IMR-90 (cell line): ENCODE measurements around the gene TSPAN31. TPM values are rescaled to one million over a fixed set of nuclear protein-coding genes. Genes with fewer than 3 reads are reported as not detected.
A peak's percentile ranks its signal among the peaks of the same experiment; 100 is the strongest.

ENCODE experiments used
- ATAC-seq: fragments of 200-7000 bp; cut with Tn5 transposase; 2 replicates; pipeline ENCODE4 v1.9.1; 2020; ENCODE audit warnings: low read depth, mild to moderate bottlenecking, moderate library complexity
- BruUV-seq: library from RNA; stranded (reverse); fragments of 400-500 nt; replicated peaks from 2 replicates; lab custom pipeline; 2021; lab: Mats Ljungman, UMichigan
- CTCF ChIA-PET: fragments of 300-600 bp; formaldehyde crosslinking; extraction: SDS; loops from one replicate; lab custom pipeline; 2021; ENCODE audit warnings: antibody characterized with exemption; lab: Yijun Ruan, JAX
- POLR2A ChIA-PET: fragments of 300-600 bp; sonication (Branson Sonifier 250); formaldehyde crosslinking; loops from one replicate; lab custom pipeline; 2022; ENCODE audit warnings: antibody characterized with exemption; ENCODE audit not compliant: unreplicated experiment; lab: Charles Lee
- DNase-seq: peaks from one replicate; pipeline ENCODE4 v3.0.0; 2013
- H2AFZ ChIP-seq: replicated peaks from 2 replicates; pipeline ENCODE3; 2013; ENCODE audit warnings: low read length, mild to moderate bottlenecking; ENCODE audit not compliant: poor library complexity
- H2AK5ac ChIP-seq: 2 replicates; pipeline ENCODE4 v1.6.1; 2013; ENCODE audit warnings: low read depth, low read length, inconsistent platforms
- H2AK9ac ChIP-seq: replicated peaks from 2 replicates; pipeline ENCODE3; 2013; ENCODE audit warnings: mild to moderate bottlenecking, low read depth, low read length, moderate library complexity; ENCODE audit not compliant: poor library complexity
- H2BK120ac ChIP-seq: 2 replicates; pipeline ENCODE4 v1.6.1; 2013; ENCODE audit warnings: low read depth, low read length, inconsistent platforms
- H2BK15ac ChIP-seq: 3 replicates; pipeline ENCODE4 v1.6.1; 2013; ENCODE audit warnings: low read depth, low read length, inconsistent platforms
- H2BK20ac ChIP-seq: 2 replicates; pipeline ENCODE4 v1.6.1; 2013; ENCODE audit warnings: low read depth, mild to moderate bottlenecking, inconsistent platforms, low read length, moderate library complexity
- H2BK5ac ChIP-seq: 2 replicates; pipeline ENCODE4 v1.6.1; 2013; ENCODE audit warnings: mild to moderate bottlenecking, low read depth, low read length, inconsistent platforms; ENCODE audit not compliant: poor library complexity, severe bottlenecking
- H3K14ac ChIP-seq: replicated peaks from 2 replicates; pipeline ENCODE4 v1.6.1; 2013; ENCODE audit warnings: low read depth, low read length, inconsistent platforms
- H3K18ac ChIP-seq: 2 replicates; pipeline ENCODE4 v1.6.1; 2013; ENCODE audit warnings: low read depth, low read length, control low read depth
- H3K23ac ChIP-seq: 2 replicates; pipeline ENCODE4 v1.6.1; 2013; ENCODE audit warnings: low read depth, low read length, inconsistent platforms
- H3K27ac ChIP-seq: 2 replicates; pipeline ENCODE4 v1.5.1; 2013; ENCODE audit warnings: mild to moderate bottlenecking, control low read depth, low read length; ENCODE audit not compliant: insufficient read depth
- H3K27me3 ChIP-seq: 2 replicates; pipeline ENCODE4 v1.6.1; 2013; ENCODE audit warnings: low read length; ENCODE audit not compliant: control insufficient read depth, insufficient read depth
- H3K36me3 ChIP-seq: 2 replicates; pipeline ENCODE4 v1.6.1; 2013; ENCODE audit warnings: low read length, mixed read lengths; ENCODE audit not compliant: control insufficient read depth, insufficient read depth
- H3K4ac ChIP-seq: 2 replicates; pipeline ENCODE4 v1.6.1; 2013; ENCODE audit warnings: low read depth, low read length, inconsistent platforms
- H3K4me1 ChIP-seq: 2 replicates; pipeline ENCODE4 v1.6.1; 2013; ENCODE audit warnings: low read length, mixed read lengths; ENCODE audit not compliant: control insufficient read depth, insufficient read depth
- H3K4me2 ChIP-seq: 2 replicates; pipeline ENCODE4 v1.6.1; 2013; ENCODE audit warnings: low read depth, mild to moderate bottlenecking, control low read depth, low read length, moderate library complexity
- H3K4me3 ChIP-seq: 2 replicates; pipeline ENCODE4 v1.5.1; 2013; ENCODE audit warnings: low read depth, mild to moderate bottlenecking, control low read depth, low read length, moderate library complexity; ENCODE audit not compliant: insufficient read depth
- H3K56ac ChIP-seq: 2 replicates; pipeline ENCODE4 v1.6.1; 2013; ENCODE audit warnings: low read length, inconsistent platforms; ENCODE audit not compliant: insufficient read depth; ENCODE audit errors: extremely low read depth
- H3K79me1 ChIP-seq, 2 experiments: 2 replicates each; pipeline ENCODE4 v1.6.1; 2013; ENCODE audit warnings: low read length in 2 of 2, inconsistent platforms in 1 of 2, low read depth in 1 of 2
- H3K9ac ChIP-seq: 2 replicates; pipeline ENCODE4 v1.6.1; 2013; ENCODE audit warnings: low read depth, low read length, control low read depth
- H3K9me1 ChIP-seq: 2 replicates; pipeline ENCODE4 v1.6.1; 2013; ENCODE audit warnings: low read length, inconsistent platforms; ENCODE audit not compliant: insufficient read depth
- H3K9me3 ChIP-seq: 2 replicates; pipeline ENCODE4 v1.6.1; 2013; ENCODE audit warnings: low read length; ENCODE audit not compliant: control insufficient read depth, insufficient read depth
- H4K20me1 ChIP-seq: 2 replicates; pipeline ENCODE4 v1.6.1; 2013; ENCODE audit warnings: low read length, inconsistent platforms; ENCODE audit not compliant: insufficient read depth
- H4K5ac ChIP-seq: 2 replicates; pipeline ENCODE4 v1.6.1; 2013; ENCODE audit warnings: mild to moderate bottlenecking, low read depth, low read length, control low read depth
- H4K8ac ChIP-seq, 2 experiments: 2 replicates each; pipeline ENCODE4 v1.6.1; 2013; ENCODE audit warnings: low read depth in 2 of 2, low read length in 2 of 2, control low read depth in 1 of 2, inconsistent platforms in 1 of 2
- H4K91ac ChIP-seq: 2 replicates; pipeline ENCODE4 v1.6.1; 2013; ENCODE audit warnings: low read depth, low read length, inconsistent platforms; ENCODE audit not compliant: insufficient read depth
- BHLHE40 ChIP-seq: fragments of 150-350 bp; IDR thresholded peaks from 2 replicates; pipeline ENCODE4 v1.6.1; 2016; ENCODE audit warnings: mild to moderate bottlenecking, low read depth, low read length
- CEBPB ChIP-seq: IDR thresholded peaks from 2 replicates; pipeline ENCODE4 v1.6.1; 2012; ENCODE audit warnings: low read depth, low read length, improper control_type of control experiment
- FOS ChIP-seq: fragments of 150-350 bp; IDR thresholded peaks from 2 replicates; pipeline ENCODE4 v1.6.1; 2016; ENCODE audit warnings: low read depth, low read length
- MAFK ChIP-seq: IDR thresholded peaks from 2 replicates; pipeline ENCODE4 v1.6.1; 2012; ENCODE audit warnings: low read depth, low read length, improper control_type of control experiment
- MAZ ChIP-seq: IDR thresholded peaks from 2 replicates; pipeline ENCODE4 v1.6.1; 2012; ENCODE audit warnings: low read depth, mild to moderate bottlenecking, low read length, improper control_type of control experiment, moderate library complexity, borderline replicate concordance
- MXI1 ChIP-seq: IDR thresholded peaks from 2 replicates; pipeline ENCODE4 v1.6.1; 2012; ENCODE audit warnings: low read depth, mild to moderate bottlenecking, low read length, moderate library complexity, borderline replicate concordance
- NFE2L2 ChIP-seq: fragments of 150-350 bp; IDR thresholded peaks from 2 replicates; pipeline ENCODE4 v1.6.1; 2016; ENCODE audit warnings: low read depth, mild to moderate bottlenecking, low read length
- POLR2A ChIP-seq: IDR thresholded peaks from 2 replicates; pipeline ENCODE4 v1.6.1; 2012; ENCODE audit warnings: mild to moderate bottlenecking, low read depth, low read length
- RAD21 ChIP-seq: IDR thresholded peaks from 2 replicates; pipeline ENCODE4 v1.6.1; 2012; ENCODE audit warnings: low read length, improper control_type of control experiment
- RCOR1 ChIP-seq: IDR thresholded peaks from 2 replicates; pipeline ENCODE4 v1.6.1; 2012; ENCODE audit warnings: mild to moderate bottlenecking, low read length, improper control_type of control experiment; ENCODE audit not compliant: insufficient replicate concordance
- SMC3 ChIP-seq: fragments of 150-350 bp; IDR thresholded peaks from 2 replicates; pipeline ENCODE4 v1.6.1; 2016; ENCODE audit warnings: low read depth, mild to moderate bottlenecking, antibody characterized with exemption, low read length, moderate library complexity
- WGBS, 2 experiments: methylation state at CpG; one replicate each; pipeline versions ENCODE4 v1.1.5 to v1.1.7; 2013; ENCODE audit warnings: missing lambda C conversion rate in 2 of 2; ENCODE audit not compliant: insufficient read length in 1 of 2; ENCODE audit errors: extremely low coverage in 2 of 2; 5-methylcytosine and 5-hydroxymethylcytosine counted together
- dilution Hi-C: fragments of 300-500 bp; cut with HindIII; formaldehyde crosslinking; loops from one replicate; pipeline ENCODE4 v1.14.3; 2018; ENCODE audit warnings: low sequenced_read_pairs; ENCODE audit not compliant: unreplicated experiment
- in situ Hi-C: fragments of 300-500 bp; cut with MboI; formaldehyde crosslinking; loops from 3 replicates; pipeline ENCODE4 v1.14.3; 2019; ENCODE audit warnings: low sequenced_read_pairs, inconsistent platforms, mixed read lengths
- intact Hi-C: fragments of 100-400 bp; cut with micrococcal nuclease; formaldehyde crosslinking; loops from 2 replicates; pipeline ENCODE4 v1.10.0; 2022
- polyA plus RNA-seq, 3 experiments: library from polyadenylated mRNA; depleted of rRNA; stranded (reverse); fragments of >200 nt; gene quantifications; 2 replicates each; pipeline ENCODE4 v1.2.3, GENCODE V29; 2012; ENCODE audit warnings: low replicate concordance in 1 of 3
- total RNA-seq: library from RNA; depleted of rRNA; stranded (reverse); fragments of >200 nt; gene quantifications from 2 replicates; pipeline ENCODE4 v1.2.3, GENCODE V29; 2012
- TF ChIP-seq, protein P1 (sequence below): fragments of 150-350 bp; IDR thresholded peaks from 2 replicates; pipeline ENCODE4 v1.6.1; 2017; ENCODE audit warnings: mild to moderate bottlenecking, antibody characterized with exemption, low read length, low read depth

TSPAN31 gene
- total and polyA plus RNA-seq, 2 of the 4 experiments (the other 2 are of a cell fraction): 12.3 to 71.2 TPM

DNA sequence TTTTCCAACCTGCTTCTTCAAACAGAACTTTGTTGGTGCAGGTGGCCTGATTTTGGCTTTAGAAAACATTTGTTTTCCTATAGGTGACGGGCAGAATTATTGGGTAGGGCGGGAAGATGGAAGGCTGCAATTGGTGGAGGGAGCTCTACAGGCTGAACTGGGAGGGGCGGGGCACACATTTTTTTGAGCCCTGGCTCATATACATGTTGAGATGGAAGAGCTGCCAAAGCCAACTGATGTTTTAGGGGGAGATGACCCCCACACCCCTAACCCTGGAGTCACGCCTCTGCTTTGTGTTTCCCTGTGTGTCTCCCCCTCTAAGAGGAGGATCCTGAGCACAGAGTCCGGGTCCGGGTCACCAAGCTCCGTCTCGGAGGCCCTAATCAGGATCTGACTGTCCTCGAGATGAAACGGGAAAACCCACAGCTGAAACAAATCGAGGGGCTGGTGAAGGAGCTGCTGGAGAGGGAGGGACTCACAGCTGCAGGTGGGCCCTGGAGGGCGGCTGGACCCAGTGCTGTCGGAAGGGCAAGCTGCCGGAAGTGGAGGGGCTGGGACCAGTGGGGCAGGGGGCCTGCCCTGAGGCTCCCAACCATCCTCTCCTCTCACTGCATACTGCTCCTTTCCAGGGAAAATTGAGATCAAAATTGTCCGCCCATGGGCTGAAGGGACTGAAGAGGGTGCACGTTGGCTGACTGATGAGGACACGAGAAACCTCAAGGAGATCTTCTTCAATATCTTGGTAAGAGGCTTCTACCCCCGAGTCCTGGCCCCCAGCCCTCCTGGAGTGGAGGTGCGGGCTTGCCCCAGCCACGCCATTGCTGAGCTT, 24.8 kb upstream of the TSPAN31 start:
- H4K20me1 ChIP-seq: no peaks in the 10 kb centered on the region
- H3K36me3 ChIP-seq: peaks cover 49% of the 10 kb centered on the region
- no peaks in the 10 kb centered on the region for H3K4me1 ChIP-seq
- no peak overlapping the region for H2AK5ac ChIP-seq
- H2BK5ac ChIP-seq: no peak overlapping the region
- ChIA-PET CTCF (no interaction called here), POLR2A (no interaction called here)
- no peak for ATAC-seq
- no peak overlapping the region for H3K4me2 ChIP-seq
- no peak overlapping the region for H3K23ac ChIP-seq
- no peaks in the 10 kb centered on the region for H3K79me1 ChIP-seq
- H2BK20ac ChIP-seq: no peak overlapping the region
- in situ Hi-C loops: no loop called here
- no peak overlapping the region for H3K27ac ChIP-seq
- no peak overlapping the region for H3K14ac ChIP-seq
- H2BK15ac ChIP-seq: no peak overlapping the region
- WGBS, 2 experiments: 94% methylated on average over 5 of the region's 20 CpGs; no CpG with 5 or more reads in 1 of the 2 experiments
- peak overlapping the region; percentile 23 for H2AK9ac ChIP-seq
- no peak for DNase-seq
- dilution Hi-C loops: no loop called here
- H3K27me3 ChIP-seq: no peaks in the 10 kb centered on the region; the same call in 1 of the 2 replicates
- no peak overlapping the region for H2AFZ ChIP-seq
- no TSS peak for BruUV-seq
- no peaks in the 10 kb centered on the region for H3K9me3 ChIP-seq
- H4K8ac ChIP-seq: no peak overlapping the region
- no peak overlapping the region for H4K91ac ChIP-seq
- H3K9me1 ChIP-seq: peaks cover 3% of the 10 kb centered on the region; the same call in 1 of the 2 replicates
- no peak for TF ChIP-seq RCOR1
- TF ChIP-seq MAFK: no peak
- TF ChIP-seq POLR2A: no peak
- TF ChIP-seq SMC3: no peak
- no peak for TF ChIP-seq RAD21
- TF ChIP-seq NFE2L2: no peak
- no peak for TF ChIP-seq MAZ
- TF ChIP-seq BHLHE40: no peak
- TF ChIP-seq MXI1: no peak
- TF ChIP-seq, protein P1, sequence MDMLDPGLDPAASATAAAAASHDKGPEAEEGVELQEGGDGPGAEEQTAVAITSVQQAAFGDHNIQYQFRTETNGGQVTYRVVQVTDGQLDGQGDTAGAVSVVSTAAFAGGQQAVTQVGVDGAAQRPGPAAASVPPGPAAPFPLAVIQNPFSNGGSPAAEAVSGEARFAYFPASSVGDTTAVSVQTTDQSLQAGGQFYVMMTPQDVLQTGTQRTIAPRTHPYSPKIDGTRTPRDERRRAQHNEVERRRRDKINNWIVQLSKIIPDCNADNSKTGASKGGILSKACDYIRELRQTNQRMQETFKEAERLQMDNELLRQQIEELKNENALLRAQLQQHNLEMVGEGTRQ: no peak
- no peak for TF ChIP-seq FOS
- TF ChIP-seq CEBPB: no peak
- no peak overlapping the region for H3K18ac ChIP-seq
- intact Hi-C loops: no loop called here
- no peak overlapping the region for H2BK120ac ChIP-seq
- no peak overlapping the region for H4K5ac ChIP-seq
- H3K9ac ChIP-seq: no peak overlapping the region
- no peak overlapping the region for H3K4ac ChIP-seq
- H3K4me3 ChIP-seq: no peak overlapping the region
- no peak overlapping the region for H3K56ac ChIP-seq
